BLaER1 treated with 17β-estradiol and CSF1 and Interleukin-3, amounts not matched to agents 10 nM and 100 nM (cell line): ENCODE measurements around the gene DHDH.
A peak's percentile ranks its signal among the peaks of the same experiment; 100 is the strongest.

ENCODE experiments used
- H3K27ac ChIP-seq, 11 experiments: shearing (Covaris generic); formaldehyde crosslinking; 2 replicates each; pipeline ENCODE4 v1.8.1; 2022
- H3K27me3 ChIP-seq, 11 experiments: shearing (Covaris generic); formaldehyde crosslinking; 2 replicates each; pipeline ENCODE4 v1.8.1; 2022
- H3K36me3 ChIP-seq, 11 experiments: shearing (Covaris generic); formaldehyde crosslinking; 2 replicates each; pipeline ENCODE4 v1.8.1; 2022
- H3K4me1 ChIP-seq, 10 experiments: shearing (Covaris generic); formaldehyde crosslinking; 2 replicates each; pipeline ENCODE4 v1.8.1; 2022
- H3K4me2 ChIP-seq, 11 experiments: shearing (Covaris generic); formaldehyde crosslinking; 2 replicates each; pipeline ENCODE4 v1.8.1; 2022
- H3K4me3 ChIP-seq, 10 experiments: shearing (Covaris generic); formaldehyde crosslinking; 2 replicates each; pipeline ENCODE4 v1.8.1; 2022
- H3K9ac ChIP-seq, 11 experiments: shearing (Covaris generic); formaldehyde crosslinking; 2 replicates each; pipeline ENCODE4 v1.8.1; 2022
- H3K9me3 ChIP-seq, 11 experiments: shearing (Covaris generic); formaldehyde crosslinking; replicated peaks in 1 of 11; 2 replicates each; pipeline ENCODE4 v1.8.1; 2022
- H4K20me1 ChIP-seq, 11 experiments: shearing (Covaris generic); formaldehyde crosslinking; 2 replicates each; pipeline ENCODE4 v1.8.1; 2022
- Cebpa-rat ChIP-seq, 11 experiments: shearing (Covaris generic); IDR thresholded peaks; 2 replicates each; pipeline ENCODE4 v1.8.1; 2022

Gene DHDH

GRCh38 chr19:48969276-48970138, 36.0 kb downstream of the DHDH start:
- Histone ChIP-seq H3K4me2 (peak overlapping the region; percentile 35 to 98 (median 62)), H3K9me3 (no peaks in the 10 kb centered on the region), H3K27ac (peak overlapping the region in 7 of 11 experiments; percentile 8 to 97 (median 85); a peak in 8 of 22 replicates), H3K9ac (0 out of 22 replicates have a peak overlapping the region, but pooled peaks of 4 of the 11 experiments have one; percentile 11 to 63 (median 48)), H3K4me1 (peaks cover 37 to 53% (median 45%) of the 10 kb centered on the region in 10 experiments), H3K27me3 (no peaks in the 10 kb centered on the region), H3K4me3 (no peak overlapping the region), H3K36me3 (peaks cover 66 to 84% (median 81%) of the 10 kb centered on the region in 11 experiments), H4K20me1 (peaks cover 23 to 74% (median 45%) of the 10 kb centered on the region in 11 experiments; a peak in 21 of 22 replicates)
- no peak for TF ChIP-seq Cebpa-rat (IDR thresholded peaks at IDR 0.05)

- H3K4me3 ChIP-seq = 0 out of 20 replicates have a peak overlapping the region, but pooled peaks of 1 of the 10 experiments have one; percentile 1
- H3K27ac ChIP-seq = peak overlapping the region in 8 of 11 experiments; percentile 8 to 47 (median 31); a peak in 9 of 22 replicates
- H3K27me3 ChIP-seq = no peaks in the 10 kb centered on the region
- no peaks in the 10 kb centered on the region for H3K9me3 ChIP-seq
- peaks cover 34 to 50% (median 42%) of the 10 kb centered on the region in 10 experiments for H3K4me1 ChIP-seq
- H4K20me1 ChIP-seq = peaks cover 22 to 73% (median 44%) of the 10 kb centered on the region in 11 experiments; a peak in 21 of 22 replicates
- TF ChIP-seq Cebpa-rat (IDR thresholded peaks at IDR 0.05) = no peak
- peaks cover 72 to 92% (median 88%) of the 10 kb centered on the region in 11 experiments for H3K36me3 ChIP-seq
- H3K4me2 ChIP-seq = peak overlapping the region; percentile 35 to 93 (median 61)
- H3K9ac ChIP-seq = peak overlapping the region in 5 of 11 experiments; percentile 11 to 56 (median 40); a peak in 7 of 22 replicates
Measured at GRCh38 chr19:48970139-48970766, 36.8 kb downstream of the DHDH start.

- Histone ChIP-seq H3K9me3 (no peaks in the 10 kb centered on the region), H3K4me3 (0 out of 20 replicates have a peak overlapping the region, but pooled peaks of 1 of the 10 experiments have one; percentile 1), H4K20me1 (peaks cover 15 to 66% (median 37%) of the 10 kb centered on the region in 11 experiments; a peak in 21 of 22 replicates), H3K4me1 (peaks cover 37 to 51% (median 46%) of the 10 kb centered on the region in 10 experiments), H3K36me3 (peaks cover 71 to 94% (median 88%) of the 10 kb centered on the region in 11 experiments), H3K4me2 (peak overlapping the region; percentile 35 to 93 (median 61)), H3K27me3 (no peaks in the 10 kb centered on the region), H3K27ac (peak overlapping the region in 7 of 11 experiments; percentile 8 to 47 (median 29); a peak in 6 of 22 replicates), H3K9ac (peak overlapping the region in 6 of 11 experiments; percentile 7 to 56 (median 34); a peak in 6 of 22 replicates)
- TF ChIP-seq Cebpa-rat (IDR thresholded peaks at IDR 0.05) = no peak
Measured at GRCh38 chr19:48970923-48971395, 37.5 kb downstream of the DHDH start.

GRCh38 chr19:48975947-48976847, 42.7 kb downstream of the DHDH start:
- Histone ChIP-seq H3K36me3 (peaks cover 46 to 98% (median 80%) of the 10 kb centered on the region in 11 experiments), H3K4me2 (peak overlapping the region in 8 of 11 experiments; percentile 5 to 51 (median 26); a peak in 12 of 22 replicates), H3K4me3 (no peak overlapping the region), H3K4me1 (peaks cover 35 to 55% (median 50%) of the 10 kb centered on the region in 10 experiments), H4K20me1 (peaks cover 0 to 42% (median 4%) of the 10 kb centered on the region in 11 experiments; a peak in 7 of 22 replicates), H3K27ac (peak overlapping the region in 3 of 11 experiments; percentile 26 to 73 (median 38); a peak in 5 of 22 replicates), H3K9me3 (no peaks in the 10 kb centered on the region), H3K27me3 (no peaks in the 10 kb centered on the region), H3K9ac (no peak overlapping the region)
- no peak for TF ChIP-seq Cebpa-rat (IDR thresholded peaks at IDR 0.05)

- H3K36me3 ChIP-seq = peaks cover 54 to 98% (median 81%) of the 10 kb centered on the region in 11 experiments
- H3K4me2 ChIP-seq = peak overlapping the region in 10 of 11 experiments; percentile 5 to 51 (median 26); a peak in 10 of 22 replicates
- H3K4me3 ChIP-seq = no peak overlapping the region
- H3K4me1 ChIP-seq = peaks cover 35 to 56% (median 50%) of the 10 kb centered on the region in 10 experiments
- no peaks in the 10 kb centered on the region for H3K27me3 ChIP-seq
- peaks cover 0 to 43% (median 0%) of the 10 kb centered on the region in 11 experiments; a peak in 6 of 22 replicates for H4K20me1 ChIP-seq
- H3K9me3 ChIP-seq = no peaks in the 10 kb centered on the region
- H3K27ac ChIP-seq = peak overlapping the region in 3 of 11 experiments; percentile 26 to 73 (median 40); a peak in 5 of 22 replicates
- H3K9ac ChIP-seq = peak overlapping the region in 2 of 11 experiments; percentile 20 to 25; a peak in 2 of 22 replicates
- TF ChIP-seq Cebpa-rat (IDR thresholded peaks at IDR 0.05) = no peak
Measured at GRCh38 chr19:48977061-48977460, 43.6 kb downstream of the DHDH start.

GRCh38 chr19:48982280-48982679, 48.8 kb downstream of the DHDH start:
- peak overlapping the region in 1 of 11 experiments; percentile 7; a peak in 1 of 22 replicates for H3K27ac ChIP-seq

GRCh38 chr19:48985711-48986110, 52.2 kb downstream of the DHDH start:
- no peak for TF ChIP-seq Cebpa-rat (IDR thresholded peaks at IDR 0.05)
- Histone ChIP-seq H3K4me3 (no peak overlapping the region), H3K36me3 (peaks cover 79 to 100% (median 95%) of the 10 kb centered on the region in 11 experiments), H3K9me3 (no peaks in the 10 kb centered on the region), H4K20me1 (peaks cover 0 to 78% (median 36%) of the 10 kb centered on the region in 11 experiments; a peak in 15 of 22 replicates), H3K27ac (peak overlapping the region in 1 of 11 experiments; percentile 20; a peak in 1 of 22 replicates), H3K9ac (no peak overlapping the region), H3K4me2 (no peak overlapping the region), H3K4me1 (peaks cover 18 to 35% (median 27%) of the 10 kb centered on the region in 10 experiments), H3K27me3 (no peaks in the 10 kb centered on the region)

More at GRCh38 chr19:48982280-48982679, 48.8 kb downstream of the DHDH start:
- no peak overlapping the region for H3K4me3 ChIP-seq
- peaks cover 0 to 55% (median 14%) of the 10 kb centered on the region in 11 experiments; a peak in 11 of 22 replicates for H4K20me1 ChIP-seq
- peaks cover 75 to 99% (median 90%) of the 10 kb centered on the region in 11 experiments for H3K36me3 ChIP-seq
- no peak overlapping the region for H3K9ac ChIP-seq
- no peak for TF ChIP-seq Cebpa-rat (IDR thresholded peaks at IDR 0.05)
- peaks cover 30 to 43% (median 34%) of the 10 kb centered on the region in 10 experiments for H3K4me1 ChIP-seq
- no peak overlapping the region for H3K4me2 ChIP-seq
- H3K9me3 ChIP-seq = no peaks in the 10 kb centered on the region
- H3K27me3 ChIP-seq = no peaks in the 10 kb centered on the region
